ENCODE measurements around the gene NPAS3. TPM values are rescaled to one million over a fixed set of nuclear protein-coding genes. Genes with fewer than 3 reads are reported as not detected.

NPAS3 gene
- total RNA-seq, 3 donors from 2014 or later = 0.96 to 4.0 (median 2.0) TPM

DNA sequence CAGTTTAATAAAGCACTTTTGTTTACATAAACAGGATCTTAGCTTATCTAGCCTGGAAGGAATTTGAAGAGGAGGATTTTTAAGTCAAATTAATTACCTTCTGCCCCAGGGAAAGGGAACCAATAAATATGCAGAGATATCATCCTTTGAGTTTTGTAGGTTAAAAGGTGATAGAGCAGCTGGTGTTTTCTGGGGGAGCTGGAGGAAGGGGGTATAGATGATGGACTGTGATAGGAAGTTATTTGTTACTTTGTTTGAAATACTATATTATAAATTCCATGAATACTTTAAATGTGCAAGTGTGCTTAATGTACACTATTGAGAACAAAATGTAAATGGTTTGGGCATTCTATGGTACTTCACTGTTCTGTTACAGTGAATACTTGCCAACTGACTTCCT lies 55.2 kb downstream of the NPAS3 start:
- H3K27ac ChIP-seq = no peak overlapping the region
- H3K9me3 ChIP-seq = peaks cover 0 to 3% of the 10 kb centered on the region in 2 donors
- no peaks in the 10 kb centered on the region for H3K27me3 ChIP-seq
- DNase-seq (ENCODE audit: low spot score in 2 of 2) = no peak
- H3K4me1 ChIP-seq = no peaks in the 10 kb centered on the region
- intact Hi-C loops (cut with DNase I; ENCODE audit: low total_unique reads) = loop anchor here (5.0 kb wide), 1 partner anchor 913 kb away; no protein-coding TSS in a partner anchor
- no peak overlapping the region for H3K4me3 ChIP-seq
- TF ChIP-seq POLR2AphosphoS5 (IDR thresholded peaks at IDR 0.05) (no peak), POLR2A (IDR thresholded peaks at IDR 0.05) (no peak)
- TF ChIP-seq, protein P1, sequence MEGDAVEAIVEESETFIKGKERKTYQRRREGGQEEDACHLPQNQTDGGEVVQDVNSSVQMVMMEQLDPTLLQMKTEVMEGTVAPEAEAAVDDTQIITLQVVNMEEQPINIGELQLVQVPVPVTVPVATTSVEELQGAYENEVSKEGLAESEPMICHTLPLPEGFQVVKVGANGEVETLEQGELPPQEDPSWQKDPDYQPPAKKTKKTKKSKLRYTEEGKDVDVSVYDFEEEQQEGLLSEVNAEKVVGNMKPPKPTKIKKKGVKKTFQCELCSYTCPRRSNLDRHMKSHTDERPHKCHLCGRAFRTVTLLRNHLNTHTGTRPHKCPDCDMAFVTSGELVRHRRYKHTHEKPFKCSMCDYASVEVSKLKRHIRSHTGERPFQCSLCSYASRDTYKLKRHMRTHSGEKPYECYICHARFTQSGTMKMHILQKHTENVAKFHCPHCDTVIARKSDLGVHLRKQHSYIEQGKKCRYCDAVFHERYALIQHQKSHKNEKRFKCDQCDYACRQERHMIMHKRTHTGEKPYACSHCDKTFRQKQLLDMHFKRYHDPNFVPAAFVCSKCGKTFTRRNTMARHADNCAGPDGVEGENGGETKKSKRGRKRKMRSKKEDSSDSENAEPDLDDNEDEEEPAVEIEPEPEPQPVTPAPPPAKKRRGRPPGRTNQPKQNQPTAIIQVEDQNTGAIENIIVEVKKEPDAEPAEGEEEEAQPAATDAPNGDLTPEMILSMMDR (IDR thresholded peaks at IDR 0.05) = no peak
- no peaks in the 10 kb centered on the region for H3K36me3 ChIP-seq

DNA sequence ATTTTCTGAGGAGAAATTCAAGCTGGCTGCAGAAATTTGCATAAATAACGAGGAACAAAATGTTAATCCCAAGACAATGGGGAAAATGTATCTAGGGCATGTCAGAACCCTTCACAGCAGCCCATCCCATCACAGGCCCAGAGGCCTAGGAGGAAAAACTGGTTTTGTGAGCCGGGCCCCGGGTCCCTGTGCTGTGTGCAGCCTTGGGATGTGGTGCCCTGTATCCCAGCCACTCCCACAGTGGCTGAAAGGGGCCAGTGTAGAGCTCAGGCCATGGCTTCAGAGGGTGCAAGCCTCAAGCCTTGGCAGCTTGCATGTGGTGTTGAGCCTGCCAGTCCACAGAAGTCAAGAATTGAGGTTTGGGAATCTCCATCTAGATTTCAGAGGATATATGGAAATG lies 57.7 kb downstream of the NPAS3 start:
- H3K27me3 ChIP-seq = no peaks in the 10 kb centered on the region
- intact Hi-C loops (cut with DNase I; ENCODE audit: low total_unique reads) = no loop called here
- TF ChIP-seq POLR2AphosphoS5 (IDR thresholded peaks at IDR 0.05) (no peak), POLR2A (IDR thresholded peaks at IDR 0.05) (no peak)
- TF ChIP-seq, protein P1 (IDR thresholded peaks at IDR 0.05) = no peak
- peaks cover 0 to 3% of the 10 kb centered on the region in 2 donors for H3K9me3 ChIP-seq
- H3K27ac ChIP-seq = no peak overlapping the region
- no peak for DNase-seq (ENCODE audit: low spot score in 2 of 2)
- no peaks in the 10 kb centered on the region for H3K36me3 ChIP-seq
- H3K4me3 ChIP-seq = no peak overlapping the region
- no peaks in the 10 kb centered on the region for H3K4me1 ChIP-seq

DNA sequence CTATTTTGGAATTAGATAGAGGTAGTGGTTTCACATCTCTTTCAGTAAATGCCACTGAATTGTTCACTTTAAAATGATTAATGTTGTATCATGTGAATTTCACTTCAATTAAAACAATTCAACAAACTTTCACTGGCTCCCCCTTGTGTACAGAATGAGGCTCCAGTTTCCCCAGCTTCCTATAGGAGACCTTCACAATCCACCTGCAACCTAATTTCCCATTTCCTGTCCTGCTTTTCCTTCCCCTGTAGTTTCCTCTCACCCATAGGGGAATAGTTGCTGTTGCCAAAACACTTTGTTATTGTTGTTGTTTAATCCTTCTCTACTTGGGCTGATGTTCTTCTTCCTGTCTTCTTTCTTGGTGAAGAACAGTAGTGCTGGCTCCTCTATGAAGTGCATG lies 59.8 kb downstream of the NPAS3 start:
- TF ChIP-seq POLR2A (IDR thresholded peaks at IDR 0.05) = no peak
- TF ChIP-seq, protein P1 (IDR thresholded peaks at IDR 0.05) = peak in 1 of 3 donors; percentile 11
- no peak for DNase-seq (ENCODE audit: low spot score in 2 of 2)

DNA sequence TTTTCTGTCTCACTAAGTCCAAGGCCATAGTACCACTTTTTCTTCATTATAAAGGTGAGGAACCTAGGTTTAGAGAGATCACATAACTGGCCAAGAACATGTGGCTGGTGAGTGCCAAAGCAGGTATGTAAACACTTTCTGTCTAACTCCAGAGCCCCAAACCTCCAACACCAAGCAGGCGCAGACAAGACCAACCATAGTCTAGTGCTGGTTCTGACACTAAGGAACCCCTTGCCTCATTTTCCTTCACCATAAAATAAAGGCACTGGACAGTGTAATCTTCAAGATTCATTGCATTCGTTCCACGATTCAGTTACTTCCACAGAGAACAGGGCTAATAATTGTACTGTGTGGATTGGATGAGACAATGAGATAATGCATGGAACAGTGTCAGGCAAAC lies 71.0 kb downstream of the NPAS3 start:
- Histone ChIP-seq H3K4me1 (no peaks in the 10 kb centered on the region), H3K27ac (no peak overlapping the region), H3K9me3 (no peaks in the 10 kb centered on the region), H3K4me3 (no peak overlapping the region), H3K27me3 (no peaks in the 10 kb centered on the region), H3K36me3 (no peaks in the 10 kb centered on the region)
- no peak for DNase-seq (ENCODE audit: low spot score in 2 of 2)
- intact Hi-C loops (cut with DNase I; ENCODE audit: low total_unique reads) = no loop called here
- TF ChIP-seq POLR2AphosphoS5 (IDR thresholded peaks at IDR 0.05) (no peak), POLR2A (IDR thresholded peaks at IDR 0.05) (no peak)
- TF ChIP-seq, protein P1 (IDR thresholded peaks at IDR 0.05) = no peak

More for the DNA sequence above, 59.8 kb downstream of the NPAS3 start:
- peaks cover 0 to 3% of the 10 kb centered on the region in 2 donors for H3K9me3 ChIP-seq
- intact Hi-C loops (cut with DNase I; ENCODE audit: low total_unique reads) = no loop called here
- H3K27me3 ChIP-seq = no peaks in the 10 kb centered on the region
- H3K36me3 ChIP-seq = no peaks in the 10 kb centered on the region
- H3K4me1 ChIP-seq = no peaks in the 10 kb centered on the region
- H3K27ac ChIP-seq = no peak overlapping the region
- no peak overlapping the region for H3K4me3 ChIP-seq

DNA sequence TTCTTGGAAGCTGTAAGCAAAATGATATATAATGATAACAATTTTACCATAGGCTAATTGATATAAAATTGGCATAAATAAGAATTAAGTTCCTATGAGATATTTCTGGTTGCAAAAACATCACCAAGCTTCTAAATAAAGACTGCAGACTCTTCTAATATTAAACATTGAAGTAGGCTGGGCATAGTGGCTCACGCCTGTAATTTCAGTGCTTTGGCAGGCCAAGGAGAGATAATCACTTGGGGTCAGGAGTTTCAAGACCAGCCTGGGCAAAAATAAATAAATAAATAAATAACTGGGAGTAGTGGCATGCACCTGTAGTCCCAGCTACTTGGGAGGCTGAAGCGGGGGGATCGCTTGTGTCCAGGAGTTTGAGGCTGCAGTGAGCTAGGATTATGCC lies 71.8 kb downstream of the NPAS3 start:
- no peaks in the 10 kb centered on the region for H3K4me1 ChIP-seq
- no peaks in the 10 kb centered on the region for H3K36me3 ChIP-seq
- H3K9me3 ChIP-seq = no peaks in the 10 kb centered on the region
- no peaks in the 10 kb centered on the region for H3K27me3 ChIP-seq
- no peak overlapping the region for H3K4me3 ChIP-seq
- TF ChIP-seq POLR2AphosphoS5 (IDR thresholded peaks at IDR 0.05) = no peak
- TF ChIP-seq, protein P1 (IDR thresholded peaks at IDR 0.05) = no peak
- intact Hi-C loops (cut with DNase I; ENCODE audit: low total_unique reads) = no loop called here
- DNase-seq (ENCODE audit: low spot score in 2 of 2) = no peak
- H3K27ac ChIP-seq = no peak overlapping the region

All from breast epithelium (tissue), 4 donors.